ENCODE results near the gene PAQR8. TPM values are rescaled to one million over a fixed set of nuclear protein-coding genes. Genes with fewer than 3 reads are reported as not detected.

Gene PAQR8
- total and polyA plus RNA-seq, 2 of the 13 experiments (the other 11 are each of a cell fraction or from before 2014, with no cell fraction given): 37.7 to 50.7 TPM

- no peak for TF ChIP-seq RBM39 (IDR thresholded peaks at IDR 0.05; ENCODE audit: low read depth, low read length, poor library complexity, severe bottlenecking)
- TF ChIP-seq ZNF225 (CRISPR knock-in tag; IDR thresholded peaks at IDR 0.05): no peak
- peak; percentile 64 for TF ChIP-seq POLR2G (IDR thresholded peaks at IDR 0.05; ENCODE audit: low read depth, low read length)
- no peak for TF ChIP-seq ZBED4 (CRISPR knock-in tag; IDR thresholded peaks at IDR 0.05; ENCODE audit: borderline replicate concordance)
- TF ChIP-seq CEBPZ (IDR thresholded peaks at IDR 0.05; ENCODE audit: low read length): no peak
- TF ChIP-seq ZSCAN31 (CRISPR knock-in tag; IDR thresholded peaks at IDR 0.05; ENCODE audit: low read depth): no peak
- TF ChIP-seq FOXC1 (CRISPR knock-in tag; IDR thresholded peaks at IDR 0.05; ENCODE audit: borderline replicate concordance): no peak
- TF ChIP-seq BHLHE40 (IDR thresholded peaks at IDR 0.05; ENCODE audit: low read length): no peak
- no peak for TF ChIP-seq ZNF510 (CRISPR knock-in tag; IDR thresholded peaks at IDR 0.05; ENCODE audit: low read depth)
- no peak for TF ChIP-seq IKZF1 (IDR thresholded peaks at IDR 0.05)
- no peak for TF ChIP-seq ZNF782 (CRISPR knock-in tag; IDR thresholded peaks at IDR 0.05; ENCODE audit: borderline replicate concordance)
- no peak for TF ChIP-seq ASH2L (IDR thresholded peaks at IDR 0.05; ENCODE audit: insufficient read length, low read depth, low read length)
- no peak for TF ChIP-seq ZNF318 (CRISPR knock-in tag; IDR thresholded peaks at IDR 0.05)
Measured at GRCh38 chr6:52420668-52421358, 58.9 kb downstream of the PAQR8 start (continued).
